Kidney (tissue), 14 donors: Measurements from ENCODE around the gene BTAF1. TPM values are rescaled to one million over a fixed set of nuclear protein-coding genes. Genes with fewer than 3 reads are reported as not detected.

Experiments
- DNase-seq, 5 donors: peaks; one replicate each; pipeline ENCODE4 v3.0.0-alpha.2; 2013 to 2020
- FAIRE-seq: peaks from 2 replicates; lab custom pipeline; 2012; peaks lifted over from hg19 to GRCh38; lab: Jason Lieb, UNC
- H3K27ac ChIP-seq, 2 donors: one replicate each; pipeline ENCODE4 v1.7.0; 2013; ENCODE audit warnings: low read depth in 2 of 2, low read length in 2 of 2, inconsistent platforms in 1 of 2
- H3K27me3 ChIP-seq: one replicate; pipeline ENCODE4 v1.7.1; 2013; ENCODE audit warnings: low read length, inconsistent platforms; ENCODE audit not compliant: control insufficient read depth, insufficient read depth
- H3K36me3 ChIP-seq, 3 donors: one replicate each; pipeline versions ENCODE4 v1.7.0 to v1.7.1; 2013; ENCODE audit warnings: low read length in 3 of 3, control low read depth in 1 of 3, inconsistent platforms in 1 of 3; ENCODE audit not compliant: insufficient read depth in 3 of 3, control insufficient read depth in 2 of 3
- H3K4me1 ChIP-seq, 3 donors: one replicate each; pipeline versions ENCODE4 v1.7.0 to v1.7.1; 2013; ENCODE audit warnings: low read length in 3 of 3, inconsistent platforms in 1 of 3, low read depth in 1 of 3; ENCODE audit not compliant: control insufficient read depth in 2 of 3, insufficient read depth in 2 of 3
- H3K4me3 ChIP-seq, 3 donors: one replicate each; pipeline versions ENCODE4 v1.7.0 to v1.8.1; 2013; ENCODE audit warnings: low read length in 3 of 3, control low read depth in 1 of 3, inconsistent platforms in 1 of 3
- H3K9ac ChIP-seq, 3 donors: one replicate each; pipeline versions ENCODE4 v1.7.0 to v1.7.1; 2013; ENCODE audit warnings: low read length in 3 of 3, control low read depth in 1 of 3, inconsistent platforms in 1 of 3
- H3K9me3 ChIP-seq, 3 donors: one replicate each; pipeline versions ENCODE4 v1.7.0 to v1.7.1; 2013; ENCODE audit warnings: low read length in 3 of 3, control low read depth in 1 of 3, inconsistent platforms in 1 of 3; ENCODE audit not compliant: control insufficient read depth in 2 of 3, insufficient read depth in 1 of 3
- CTCF ChIP-seq: IDR thresholded peaks from 3 replicates; pipeline ENCODE4 v1.5.1; 2012; ENCODE audit warnings: mild to moderate bottlenecking, moderate library complexity, borderline replicate concordance; ENCODE audit not compliant: insufficient read depth; ENCODE audit errors: extremely low read depth
- intact Hi-C: fragments of 100-400 bp; cut with DNase I; formaldehyde crosslinking; loops from one replicate; pipeline ENCODE4 v1.11.1; 2022
- polyA plus RNA-seq: library from polyadenylated mRNA; stranded (reverse); fragments of 350-450 nt; fragmentation: Illumina TruSeq; extraction: RNeasy Lipid Tissue Mini Kit (QIAGEN cat#74804); gene quantifications from one replicate; pipeline ENCODE4 v1.2.3, GENCODE V29; 2014; ENCODE audit warnings: low read depth, low replicate concordance; ENCODE audit not compliant: insufficient read depth
- total RNA-seq: library from RNA; stranded (reverse); fragmentation: NEBNext Ultra II Directional; extraction: Animal tissue kit (Norgen Biotek cat#: 25700); gene quantifications from one replicate; pipeline ENCODE4 v1.2.1, GENCODE V29; 2021
- donor health status: control.
- donor health status: control.
- donor health status: control.
- donor health status: control.
- donor health status: control.
- donor health status: DM: yes; HTN: yes; CAD: no.
- donor health status: Normal renal cell carcinoma (clear cell type).

Gene BTAF1
- total and polyA plus RNA-seq, 2 donors from 2014 or later = 4.3 to 35.1 TPM

- Histone ChIP-seq H3K36me3 (no peaks in the 10 kb centered on the region), H3K4me1 (no peaks in the 10 kb centered on the region), H3K27ac (no peak overlapping the region), H3K4me3 (no peak overlapping the region), H3K9me3 (no peaks in the 10 kb centered on the region), H3K27me3 (no peaks in the 10 kb centered on the region), H3K9ac (no peak overlapping the region)
- FAIRE-seq (no peak), DNase-seq (no peak)
- no peak for TF ChIP-seq CTCF
- intact Hi-C loops = no loop called here
Measured at GRCh38 chr10:92066386-92066785, 142.8 kb downstream of the BTAF1 start.

- Histone ChIP-seq H3K4me1 (no peaks in the 10 kb centered on the region), H3K4me3 (no peak overlapping the region), H3K27ac (no peak overlapping the region), H3K27me3 (no peaks in the 10 kb centered on the region), H3K9me3 (no peaks in the 10 kb centered on the region), H3K36me3 (no peaks in the 10 kb centered on the region), H3K9ac (no peak overlapping the region)
- intact Hi-C loops = no loop called here
- FAIRE-seq (no peak), DNase-seq (no peak)
- TF ChIP-seq CTCF = no peak
Measured at GRCh38 chr10:92068900-92069299, 145.3 kb downstream of the BTAF1 start.

GRCh38 chr10:92074126-92074887, 150.7 kb downstream of the BTAF1 start:
- FAIRE-seq = no peak
- intact Hi-C loops = no loop called here

More at GRCh38 chr10:92074126-92074887, 150.7 kb downstream of the BTAF1 start:
- no peak for TF ChIP-seq CTCF
- DNase-seq = peak in 1 of 5 donors; percentile 6
- no peaks in the 10 kb centered on the region for H3K9me3 ChIP-seq
- H3K9ac ChIP-seq = no peak overlapping the region
- no peak overlapping the region for H3K27ac ChIP-seq
- H3K27me3 ChIP-seq = no peaks in the 10 kb centered on the region
- no peak overlapping the region for H3K4me3 ChIP-seq
- H3K36me3 ChIP-seq = peaks cover 0 to 3% (median 0%) of the 10 kb centered on the region in 3 donors
- H3K4me1 ChIP-seq = no peaks in the 10 kb centered on the region
